ENCODE data around the gene PHTF2.

DNA sequence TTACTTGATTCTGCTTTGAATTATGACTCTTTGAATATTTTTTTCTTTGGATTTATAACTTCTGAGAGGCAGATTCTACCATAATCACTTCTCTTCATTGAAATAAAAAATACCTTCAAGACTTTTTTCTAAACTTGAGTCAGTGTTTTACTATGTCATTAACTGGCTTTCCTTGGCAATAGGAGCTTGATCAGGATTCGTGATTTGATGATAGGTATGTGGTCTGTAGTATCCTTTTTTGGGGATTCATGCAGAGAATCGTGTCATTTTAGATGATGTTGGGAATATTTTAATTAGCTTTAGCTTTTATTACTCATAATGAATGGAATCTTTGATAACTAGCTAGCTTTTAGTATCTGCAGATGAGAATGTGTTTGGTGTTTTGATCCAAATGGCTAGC lies 83.3 kb downstream of the PHTF2 start:
- TF ChIP-seq CTCF (IDR thresholded peaks at IDR 0.05) (no peak), POLR2A (IDR thresholded peaks at IDR 0.05) (no peak)
